Measurements from ENCODE around the gene PPP1CC.
A peak's percentile ranks its signal among the peaks of the same experiment; 100 is the strongest.
"Not testable (repeated sequence)": the region's sequence is repeated elsewhere in the genome, so short reads cannot be mapped to it uniquely, and the experiment has no call there.

PPP1CC gene

DNA sequence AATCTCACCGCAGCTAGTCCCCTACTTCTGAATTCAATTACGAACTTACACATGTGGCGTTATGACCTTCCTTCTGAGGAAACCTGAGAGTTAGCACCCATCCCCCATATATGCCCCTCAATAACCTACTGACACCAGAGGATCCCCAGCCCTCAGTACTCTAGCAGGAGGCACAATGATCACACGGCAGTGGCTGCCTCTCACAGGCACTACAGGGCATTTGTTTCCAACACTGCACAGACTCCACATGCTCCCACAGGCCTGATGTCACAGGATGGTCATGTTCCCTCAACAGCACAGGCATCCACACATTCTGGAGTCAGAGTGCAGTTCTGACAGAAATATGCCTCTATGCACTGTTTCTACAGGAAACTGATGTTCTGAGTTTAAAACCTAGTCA lies 17.4 kb downstream of the PPP1CC start:
- DNase-seq (ENCODE audit: low read depth in 3 of 3), result no peak

DNA sequence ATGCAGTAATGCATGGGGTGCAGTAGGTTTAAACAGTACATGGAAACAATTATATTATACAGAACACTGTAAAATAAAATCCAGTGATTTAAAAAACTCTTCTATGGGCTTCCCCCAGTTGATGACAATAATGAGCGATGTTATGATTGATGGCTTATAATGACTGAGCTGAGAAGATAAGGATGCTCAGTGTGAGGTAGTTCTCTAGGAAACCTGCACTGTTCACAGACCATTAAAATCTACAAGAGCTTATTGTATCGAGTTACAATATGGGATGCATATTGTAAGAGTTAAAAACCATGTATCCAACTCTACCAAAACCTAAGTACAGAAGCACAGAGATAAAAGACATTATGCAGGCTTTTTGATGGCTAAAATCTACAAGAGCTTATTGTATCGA lies 19.8 kb downstream of the PPP1CC start:
- not testable (repeated sequence) for DNase-seq (ENCODE audit: low read depth in 3 of 3)

- DNase-seq (ENCODE audit: low read depth in 3 of 3), result no peak
Measured at GRCh38 chr12:110721570-110721969, 21.1 kb downstream of the PPP1CC start.

DNA sequence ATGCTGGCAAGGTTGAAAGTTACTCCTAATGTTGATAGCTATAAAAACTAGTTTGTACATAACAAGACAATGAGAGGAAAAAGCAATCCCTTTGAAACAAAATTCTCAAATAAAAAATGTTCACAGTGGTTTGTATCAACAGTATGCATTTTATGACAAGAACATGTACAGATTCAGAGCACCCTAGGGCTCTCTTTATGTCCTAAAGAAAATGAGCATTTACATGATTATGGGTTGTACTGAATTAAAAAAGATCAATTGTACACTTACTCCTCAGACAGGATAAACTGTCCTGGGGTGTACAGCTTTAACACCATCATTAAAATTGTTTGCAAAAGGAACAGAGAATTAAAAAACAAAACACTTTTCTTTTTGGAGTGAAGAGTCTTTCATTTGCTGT lies 22.2 kb downstream of the PPP1CC start:
- DNase-seq (ENCODE audit: low read depth in 3 of 3), result no peak

DNA sequence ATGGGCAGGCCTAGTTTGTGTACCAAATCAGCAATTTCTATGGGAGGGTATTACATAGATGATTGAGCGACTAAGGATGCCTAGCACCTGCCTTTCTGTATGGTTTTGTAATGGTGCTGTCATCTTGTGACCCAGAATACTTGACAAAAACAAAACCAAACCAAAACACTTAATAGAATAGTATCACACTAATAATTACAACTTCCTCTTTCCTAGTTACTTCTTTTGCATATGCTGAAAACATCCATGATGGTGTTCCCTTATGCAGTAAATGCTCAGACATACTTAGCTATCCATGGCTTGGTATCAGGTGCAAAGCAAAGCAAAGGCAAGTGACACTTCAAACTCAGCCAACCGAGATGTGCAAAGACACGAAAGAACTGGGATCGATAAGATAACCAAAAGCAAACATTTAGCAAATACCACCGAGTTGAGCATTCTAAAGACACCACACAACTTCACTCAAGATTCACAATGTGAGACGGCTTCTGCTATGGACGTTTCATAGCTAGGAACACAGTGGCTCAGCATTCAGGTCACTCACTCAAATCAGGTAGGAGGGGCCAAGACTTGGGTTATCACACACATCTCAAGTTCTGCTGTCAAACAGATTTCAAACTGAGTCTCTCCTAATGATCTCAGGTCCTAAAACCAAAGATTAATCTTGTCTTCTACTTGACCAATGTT lies 24.3 kb downstream of the PPP1CC start:
- DNase-seq (ENCODE audit: low read depth in 3 of 3), result no peak

DNA sequence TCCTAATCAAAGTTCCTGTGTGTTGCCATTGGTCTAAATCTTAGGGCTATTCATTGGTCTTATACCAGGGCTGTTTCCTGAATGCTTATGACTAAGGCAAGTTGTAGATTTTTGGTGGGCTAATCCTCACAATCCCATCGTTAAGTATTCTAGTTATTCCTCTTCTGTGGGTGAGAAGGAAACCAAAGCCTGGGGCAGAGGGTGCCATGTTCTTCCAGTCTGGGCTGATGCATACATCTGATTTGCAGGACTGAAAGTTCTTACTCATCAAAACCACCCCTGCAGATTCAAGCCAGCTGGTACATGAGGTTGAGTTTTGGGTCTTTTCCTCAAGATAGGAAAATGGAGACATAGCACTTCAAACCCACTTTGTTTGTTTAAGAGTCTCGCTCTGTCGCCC lies 25.7 kb downstream of the PPP1CC start:
- DNase-seq (ENCODE audit: low read depth in 3 of 3), result no peak

DNA sequence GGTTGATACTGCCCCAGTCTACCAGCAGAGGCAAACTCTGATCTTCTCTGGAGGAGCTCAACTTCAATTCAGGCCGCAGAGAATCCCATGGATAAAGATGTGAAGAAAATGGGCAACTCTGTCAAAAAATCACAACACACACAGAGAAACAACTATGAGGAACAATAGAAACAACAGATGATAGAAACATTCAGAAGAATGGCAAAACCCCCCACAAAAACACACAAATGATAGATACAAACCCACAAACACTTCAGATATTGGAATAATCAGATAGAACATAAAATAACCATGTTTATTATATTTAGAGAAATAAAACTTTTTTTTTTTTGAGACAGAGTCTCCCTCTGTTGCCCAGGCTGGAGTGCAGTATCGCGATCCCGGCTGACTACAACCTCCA lies 33.8 kb downstream of the PPP1CC start:
- no peak for DNase-seq (ENCODE audit: low read depth in 3 of 3)

DNA sequence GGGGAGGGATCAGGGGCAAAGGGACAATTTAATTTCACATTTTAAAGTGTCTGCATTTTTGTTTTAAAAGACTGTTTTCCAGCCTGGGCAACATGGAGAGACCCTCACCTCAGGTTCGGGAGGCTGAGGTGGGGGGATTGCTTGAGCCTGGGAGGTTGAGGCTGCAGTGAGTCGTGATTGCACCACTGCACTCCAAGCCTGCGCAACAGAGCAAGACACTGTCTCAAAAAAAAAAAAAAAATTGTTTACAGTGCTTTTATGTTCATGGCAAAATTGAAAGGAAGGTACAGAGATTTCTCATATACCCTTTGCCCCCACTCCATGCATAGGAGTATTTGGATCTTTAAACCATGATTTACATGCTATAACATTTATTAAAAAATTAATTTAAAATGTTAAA lies 37.4 kb downstream of the PPP1CC start:
- DNase-seq (ENCODE audit: low read depth in 3 of 3), result no peak

DNA sequence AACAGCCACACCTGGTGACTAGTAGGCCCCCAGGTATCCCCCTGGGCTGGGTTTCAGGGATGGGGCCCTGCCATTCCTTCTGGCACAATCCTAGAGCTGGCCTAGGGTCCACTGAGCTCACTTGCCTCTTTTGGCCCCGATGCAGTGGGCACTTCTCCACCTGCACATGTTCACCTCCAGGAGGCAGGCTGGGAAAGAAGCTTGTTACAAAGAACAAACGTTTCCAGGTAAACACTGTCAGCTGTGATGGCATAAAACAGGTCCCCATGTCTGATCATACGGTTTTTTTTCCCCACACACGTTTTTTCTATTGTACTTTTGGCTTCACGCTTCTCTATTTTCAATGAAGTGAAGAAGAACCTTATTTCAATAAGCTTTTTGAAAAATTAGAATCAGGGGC lies 37.9 kb downstream of the PPP1CC start:
- no peak for DNase-seq (ENCODE audit: low read depth in 3 of 3)

GRCh38 chr12:110704231-110704630 lies 38.5 kb downstream of the PPP1CC start:
- DNase-seq (ENCODE audit: low read depth in 3 of 3), result no peak

DNA sequence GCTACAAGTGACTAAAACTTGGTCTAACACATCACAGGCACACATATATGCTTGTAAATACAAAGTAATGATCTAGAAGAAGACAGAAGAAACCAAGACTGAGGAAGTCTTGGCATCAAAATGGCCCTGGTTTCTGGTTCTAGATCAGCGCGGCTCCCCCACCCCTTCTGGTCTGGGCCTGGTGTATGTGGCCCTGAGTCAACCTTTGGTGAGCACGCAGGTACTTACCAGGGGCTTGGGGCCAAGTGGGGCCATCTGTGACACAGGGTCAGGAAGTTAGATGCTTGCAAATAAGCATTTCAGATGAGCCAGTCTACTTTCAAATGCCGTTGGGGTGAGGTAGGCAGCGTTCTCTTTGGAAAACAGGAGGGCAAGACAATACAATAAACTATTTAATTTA lies 40.6 kb downstream of the PPP1CC start:
- no peak for DNase-seq (ENCODE audit: low read depth in 3 of 3)

DNA sequence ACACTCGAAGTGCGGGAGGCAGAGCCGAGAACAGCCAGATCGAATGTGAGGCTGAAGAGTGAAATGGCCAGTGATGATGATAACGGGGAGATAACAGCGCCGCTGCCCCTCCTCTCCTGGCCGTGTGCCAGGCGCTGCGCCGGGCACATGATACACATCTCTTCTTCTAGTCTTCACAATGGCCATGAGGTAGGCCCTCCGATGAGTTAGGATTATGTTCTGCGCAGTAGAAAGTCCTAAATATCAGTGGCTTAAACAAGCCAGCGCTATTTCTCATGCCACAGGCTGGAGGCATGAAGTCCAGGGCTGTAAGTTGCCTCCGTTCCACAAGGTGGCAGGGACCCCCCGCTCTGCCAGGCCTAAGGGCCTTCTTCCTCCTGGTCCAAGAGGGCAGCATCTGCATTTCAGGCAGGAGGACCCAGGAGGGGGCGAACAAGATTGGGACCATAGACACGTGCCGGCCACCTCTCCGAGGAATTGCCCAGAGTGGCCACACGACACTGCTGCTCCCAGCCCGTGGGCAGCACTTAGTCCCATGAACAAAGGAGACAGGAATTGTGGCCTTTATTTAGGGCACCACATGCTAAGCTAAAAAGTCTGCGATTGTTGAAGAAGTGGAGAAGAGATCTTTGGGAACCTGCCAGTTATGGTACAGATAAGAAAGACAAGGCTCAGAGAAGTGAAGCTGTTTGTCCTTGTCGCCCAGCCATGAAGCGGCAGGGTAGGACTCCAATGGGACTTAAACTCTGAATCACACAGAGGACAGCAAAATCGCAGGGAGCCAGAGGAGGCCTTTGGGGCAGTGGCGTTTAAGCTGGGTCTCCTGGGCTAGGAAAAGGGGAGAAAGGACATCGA lies 42.9 kb downstream of the PPP1CC start:
- no peak for DNase-seq (ENCODE audit: low read depth in 3 of 3)

GRCh38 chr12:110698171-110698902 lies 44.4 kb downstream of the PPP1CC start:
- DNase-seq (ENCODE audit: low read depth in 3 of 3), result peak; percentile 60 to 73 (median 66)

DNA sequence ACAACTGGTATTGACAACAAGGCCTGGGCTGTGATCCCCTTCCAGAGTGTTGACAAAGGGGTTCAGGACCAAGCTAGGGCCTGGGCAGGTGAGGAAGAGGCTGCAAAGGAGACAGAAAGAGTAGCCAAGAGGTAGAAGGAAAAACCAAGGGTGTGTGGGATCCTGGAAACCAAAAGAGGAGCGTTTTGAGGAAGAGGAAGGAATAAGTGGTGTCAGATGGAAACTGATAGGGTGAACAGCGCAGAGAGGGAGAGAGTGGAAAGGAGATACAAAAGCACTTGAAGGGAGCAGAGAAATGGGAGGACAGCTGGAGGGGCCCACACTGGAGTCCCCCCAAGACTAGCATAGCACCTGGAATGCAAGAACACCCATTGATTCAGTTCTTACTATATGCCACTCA lies 45.5 kb downstream of the PPP1CC start:
- DNase-seq (ENCODE audit: low read depth in 3 of 3), result no peak

DNA sequence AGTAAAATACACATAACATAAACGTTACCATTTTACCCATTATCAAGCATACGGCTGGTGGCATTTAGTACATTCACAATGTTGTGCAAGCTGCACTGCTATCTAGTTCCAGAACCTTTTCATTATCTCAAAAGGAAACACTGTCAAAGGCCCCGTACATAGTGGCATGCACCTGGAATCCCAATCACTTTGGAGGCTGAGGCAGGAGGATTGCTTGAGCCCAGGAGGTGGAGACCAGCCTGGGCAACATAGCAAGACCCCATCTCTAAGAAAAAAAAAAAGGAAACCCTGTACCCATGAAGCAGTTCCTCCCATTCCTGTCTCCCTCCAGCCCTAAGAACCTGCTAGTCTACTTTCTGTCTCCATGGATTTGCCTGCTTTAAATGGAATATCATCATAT lies 46.4 kb downstream of the PPP1CC start:
- no peak for DNase-seq (ENCODE audit: low read depth in 3 of 3)

DNA sequence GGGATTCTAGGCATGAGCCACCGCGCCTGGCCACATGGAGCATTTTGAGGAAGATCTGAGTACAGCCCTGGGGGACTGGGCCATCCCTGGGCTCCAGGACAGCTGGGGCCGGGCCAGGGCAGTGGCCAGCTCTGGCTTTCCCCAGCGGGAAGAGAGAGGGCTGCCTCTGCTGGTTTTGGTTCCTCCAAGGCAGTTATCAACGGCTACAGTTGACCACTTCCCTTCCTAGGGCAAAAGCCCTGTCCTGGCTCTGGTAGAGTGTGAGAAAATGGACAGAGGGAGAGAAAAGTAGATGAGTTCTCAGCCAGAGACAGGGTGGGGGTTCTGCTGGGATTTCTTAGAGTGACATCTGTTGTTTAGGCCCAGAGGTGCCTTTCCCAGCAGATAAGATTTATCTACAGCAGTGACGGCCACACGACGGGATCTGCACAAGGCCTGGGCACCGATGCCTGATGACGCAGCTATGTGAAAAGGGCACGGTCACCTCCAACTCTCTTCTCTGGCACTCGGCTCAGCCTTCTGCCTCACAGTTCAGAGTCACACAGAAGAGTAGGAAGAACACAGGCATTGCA lies 48.3 kb downstream of the PPP1CC start:
- DNase-seq (ENCODE audit: low read depth in 3 of 3), result no peak

DNA sequence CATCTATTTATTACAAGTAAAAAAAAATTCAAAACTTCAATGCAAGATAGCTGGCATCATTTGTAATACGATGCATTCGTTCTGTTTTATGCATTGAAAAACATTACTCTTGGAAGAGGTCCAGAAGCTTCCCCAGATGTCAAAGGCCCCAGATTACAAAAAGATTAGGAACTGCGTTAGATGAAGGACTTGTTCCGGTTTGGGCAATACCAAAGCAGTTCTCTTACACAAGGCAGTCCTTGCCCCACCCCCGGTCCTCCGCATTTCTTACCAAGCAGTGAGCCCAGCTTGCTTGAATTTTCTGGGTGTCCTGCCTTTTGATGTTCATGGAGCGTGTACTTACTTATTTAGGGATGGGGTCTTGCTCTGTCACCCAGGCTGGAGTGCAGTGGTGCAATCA lies 49.0 kb downstream of the PPP1CC start:
- DNase-seq (ENCODE audit: low read depth in 3 of 3), result no peak

- no peak for DNase-seq (ENCODE audit: low read depth in 3 of 3)
Measured at GRCh38 chr12:110690127-110690430, 52.6 kb downstream of the PPP1CC start.

- DNase-seq (ENCODE audit: low read depth in 3 of 3), result peak in 2 of 3 donors; percentile 19 to 33
Measured at GRCh38 chr12:110689281-110690126, 53.2 kb downstream of the PPP1CC start.

DNA sequence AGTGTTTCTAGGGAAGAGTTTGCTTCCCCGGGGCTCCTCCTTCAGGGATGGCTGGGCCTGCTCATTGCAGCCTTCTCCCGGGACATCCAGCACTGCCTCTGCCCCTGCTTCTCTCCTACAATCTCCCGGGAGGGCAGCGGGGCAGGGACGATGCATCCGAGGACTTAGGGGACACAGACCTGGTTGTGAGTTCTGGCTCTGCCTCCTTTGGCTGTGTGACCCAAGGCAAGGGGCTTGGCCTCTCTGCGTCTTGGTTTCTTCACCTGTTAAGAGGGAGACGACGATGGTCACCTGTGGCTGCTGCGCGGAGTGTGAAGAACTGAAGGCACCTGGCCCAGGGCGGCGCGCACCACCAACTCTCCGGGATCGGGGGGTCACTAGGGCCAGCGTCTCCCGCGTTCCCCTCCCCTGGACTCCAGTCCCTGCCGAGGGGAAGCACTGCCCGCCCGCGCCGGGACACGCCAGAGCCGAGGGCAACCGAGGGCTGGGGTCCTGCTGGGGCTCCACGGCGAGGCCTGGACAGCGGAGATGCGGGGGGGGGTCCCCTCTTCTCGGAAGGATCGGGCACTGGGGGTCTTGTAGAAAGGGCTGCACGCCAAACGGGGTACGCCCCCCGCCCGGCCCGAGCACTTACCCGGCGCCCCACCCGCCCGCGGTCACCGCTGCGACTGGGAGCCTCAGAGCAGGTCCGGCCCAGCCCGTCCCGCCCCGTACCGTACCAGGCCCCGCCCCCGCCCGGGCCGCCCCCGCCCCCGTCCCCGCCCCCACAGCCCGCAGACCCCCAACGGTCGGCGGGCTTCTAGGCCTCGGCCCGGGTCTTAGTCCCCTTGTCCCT lies 54.0 kb downstream of the PPP1CC start, which contains the start of gene HVCN1:
TSS of gene HVCN1 (minus strand) at position 670 of the 835 bp plus-strand sequence. CDS start 5,870 bp downstream, outside the sequence.
- no peak for DNase-seq (ENCODE audit: low read depth in 3 of 3)
